NCI-H69 (cell line): Measurements from ENCODE around the gene NFKBIB.
"Not testable (repeated sequence)": the region's sequence is repeated elsewhere in the genome, so short reads cannot be mapped to it uniquely, and the experiment has no call there.

Experiments
- DNase-seq: peaks from one replicate; lab custom pipeline; 2025; lab: John Stamatoyannopoulos, UW

Gene NFKBIB

DNA sequence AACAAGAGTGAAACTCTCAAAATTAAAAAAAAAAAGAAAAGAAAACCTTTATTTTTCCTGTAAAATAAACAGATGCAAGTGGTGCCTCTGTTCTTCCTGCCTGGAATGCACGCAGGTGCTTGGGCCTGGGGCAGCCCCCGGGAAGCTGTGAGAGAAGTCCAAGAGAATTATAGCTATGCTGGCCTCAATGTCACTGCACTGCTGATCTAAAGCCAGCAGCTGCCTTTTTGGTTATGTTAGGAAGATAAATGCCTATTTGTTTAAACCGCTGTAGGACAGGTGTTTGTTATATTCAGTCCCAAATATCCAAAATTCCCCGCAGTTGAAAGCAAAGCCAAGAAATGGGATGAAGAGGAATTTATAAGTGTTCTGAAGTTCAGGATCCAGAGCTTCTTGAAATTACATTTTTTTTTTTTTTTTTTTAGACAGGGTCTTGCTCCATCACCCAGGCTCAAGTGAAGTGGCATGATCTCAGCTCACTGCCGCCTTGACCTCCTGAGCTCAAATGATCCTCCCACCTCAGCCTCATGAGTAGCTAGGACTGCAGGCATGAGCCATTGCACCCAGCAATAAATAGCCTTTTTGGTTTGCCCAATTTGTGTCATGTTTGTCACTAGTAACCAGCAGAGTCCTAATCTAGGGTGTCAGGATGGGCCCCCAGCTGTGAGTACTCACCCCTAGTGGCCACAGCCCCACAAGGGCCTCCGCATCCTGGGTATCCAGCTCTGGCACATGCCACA, 23.9 kb upstream of the NFKBIB start:
- DNase-seq = no peak

DNA sequence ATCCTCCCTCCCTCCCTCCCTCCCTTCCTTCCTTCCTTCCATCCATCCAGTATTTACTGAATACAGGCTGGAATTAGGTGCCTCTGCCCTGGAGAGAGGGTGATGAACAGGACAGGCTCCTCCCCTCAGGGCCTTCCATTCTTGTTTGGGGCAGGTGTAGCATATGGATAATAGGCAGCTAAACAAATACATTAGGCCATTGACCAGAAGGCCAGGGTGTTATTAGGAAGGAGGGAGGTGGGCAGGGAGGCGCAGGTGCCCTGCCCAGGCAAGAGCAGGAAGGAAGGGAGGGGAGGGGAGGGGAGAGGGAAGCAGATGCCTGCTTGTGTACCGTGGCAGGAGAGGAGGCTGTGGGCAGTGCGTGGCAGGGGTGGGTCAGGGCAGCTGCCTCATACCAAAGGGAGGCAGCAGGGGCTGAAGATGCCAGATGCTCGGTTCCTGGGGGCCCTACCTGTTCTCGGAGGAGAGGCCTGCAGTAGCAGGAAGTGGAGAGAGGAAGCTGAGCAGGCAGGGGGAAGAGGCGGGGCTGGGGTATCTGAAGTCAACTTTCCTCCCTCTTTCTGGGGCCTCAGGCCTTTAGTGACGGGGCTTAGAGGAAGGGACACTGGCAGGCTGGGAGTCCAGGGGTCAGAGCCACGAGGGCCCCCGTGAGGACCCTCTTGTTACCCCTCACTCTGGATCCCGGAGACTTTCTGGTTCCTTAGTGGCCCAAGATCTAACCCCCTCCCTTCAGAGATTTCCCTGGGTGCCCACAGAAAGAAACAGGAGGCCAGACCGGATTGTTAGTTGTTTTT, 21.8 kb upstream of the NFKBIB start, which contains the start of gene RINL:
RINL (minus strand) TSS at position 495 of the 794 bp plus-strand sequence. CDS start 1,533 bp downstream, outside the sequence.
- DNase-seq = peak; percentile 100

GRCh38 chr19:38878575-38879399, 21.0 kb upstream of the NFKBIB start:
- peak; percentile 35 for DNase-seq

GRCh38 chr19:38879400-38879751, 20.4 kb upstream of the NFKBIB start:
- no peak for DNase-seq

GRCh38 chr19:38880076-38880881, 19.5 kb upstream of the NFKBIB start:
- DNase-seq = no peak

GRCh38 chr19:38880882-38881609, 18.7 kb upstream of the NFKBIB start:
- no peak for DNase-seq

GRCh38 chr19:38883286-38883685, 16.5 kb upstream of the NFKBIB start:
- DNase-seq = no peak

GRCh38 chr19:38884691-38885090, 15.1 kb upstream of the NFKBIB start:
- DNase-seq = not testable (repeated sequence)

GRCh38 chr19:38888876-38889275, 10.9 kb upstream of the NFKBIB start:
- DNase-seq = no peak

GRCh38 chr19:38889803-38890202, 10.0 kb upstream of the NFKBIB start:
- DNase-seq = no peak

DNA sequence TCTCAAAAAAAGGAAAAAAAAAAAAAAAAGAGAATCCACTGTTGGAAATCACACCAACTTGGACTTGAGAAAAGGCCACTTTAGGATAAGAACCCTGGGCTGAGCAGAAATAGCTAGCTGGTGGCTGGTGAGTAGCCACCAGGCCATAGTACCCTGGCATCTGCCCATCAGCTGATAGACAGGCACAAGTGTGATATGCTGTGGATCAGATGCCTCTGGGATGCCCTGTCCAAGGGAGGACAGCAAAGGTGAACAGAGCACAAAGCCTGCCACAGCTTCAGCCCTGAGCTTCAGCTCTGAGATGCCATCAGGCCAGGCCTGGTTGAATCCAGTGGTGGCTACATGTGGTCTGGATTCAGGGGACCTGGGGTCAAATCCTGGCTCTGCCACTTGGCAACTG, 9.1 kb upstream of the NFKBIB start:
- DNase-seq = no peak

DNA sequence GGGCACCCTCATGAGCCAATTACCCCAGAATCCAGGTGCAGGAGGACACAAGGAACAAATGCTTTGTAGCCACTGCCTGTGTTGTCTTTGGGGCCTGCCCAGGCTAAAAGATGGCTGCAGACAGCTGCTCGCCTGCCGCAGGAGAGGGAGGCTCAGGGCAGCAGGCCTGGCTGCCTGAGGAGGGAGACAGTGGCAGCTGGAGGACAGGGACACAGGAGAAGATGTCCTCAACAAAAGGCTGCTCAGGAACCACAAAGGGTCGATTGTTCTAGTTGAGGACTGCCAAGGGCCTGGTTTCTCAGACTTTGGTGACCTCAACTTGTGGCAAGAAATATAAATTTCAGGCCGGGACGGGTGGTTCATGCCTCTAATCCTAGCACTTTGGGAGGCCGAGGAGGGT, 8.0 kb upstream of the NFKBIB start:
- no peak for DNase-seq

DNA sequence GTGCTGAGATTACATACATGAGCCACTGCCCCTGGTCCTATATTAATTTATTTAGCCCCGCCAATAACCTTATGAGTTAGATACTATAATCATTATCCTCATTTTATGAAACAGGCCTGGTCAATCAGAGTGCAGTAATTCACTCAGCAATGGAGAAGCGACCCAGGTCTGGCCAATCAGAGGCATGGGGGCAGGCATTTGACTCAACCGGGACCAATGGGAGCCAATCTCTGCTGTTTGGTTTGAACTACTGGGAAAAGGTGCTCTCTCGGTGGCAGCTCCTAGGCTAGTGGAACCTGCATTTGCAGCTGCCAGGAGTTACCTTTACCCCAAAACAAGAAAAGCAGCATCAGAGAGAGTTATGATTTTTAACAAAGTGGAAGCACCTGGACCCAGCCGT, 6.9 kb upstream of the NFKBIB start:
- no peak for DNase-seq

GRCh38 chr19:38893341-38893771, 6.4 kb upstream of the NFKBIB start:
- DNase-seq = no peak

- DNase-seq = no peak
Observed at GRCh38 chr19:38894968-38895367, 4.8 kb upstream of the NFKBIB start.

- DNase-seq = peak; percentile 50
Observed at GRCh38 chr19:38898788-38899446, 852 bp upstream of the NFKBIB start.

- DNase-seq = no peak
Observed at GRCh38 chr19:38900202-38900629, 447 bp downstream of the NFKBIB start.

DNA sequence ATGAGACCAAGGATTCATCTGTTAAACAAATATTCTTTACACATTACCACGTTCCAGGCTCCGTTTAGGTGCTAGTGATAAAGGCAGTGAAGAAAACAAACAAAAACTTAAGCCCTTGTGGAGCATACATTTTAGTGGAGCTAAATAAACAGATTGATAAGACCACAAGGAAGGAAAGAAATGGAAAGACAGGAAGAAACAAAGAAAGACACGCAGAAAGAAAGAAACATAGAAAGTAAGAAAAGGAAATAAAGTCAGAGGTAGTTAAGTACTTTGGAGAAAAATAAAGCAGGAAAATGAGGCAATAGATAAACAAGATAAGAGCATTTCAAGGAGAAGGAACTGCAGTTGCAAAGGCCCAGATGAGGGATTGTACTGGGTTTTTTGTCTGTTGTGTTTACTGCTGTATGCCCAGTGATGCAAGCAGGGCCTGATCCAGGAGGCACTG, 998 bp downstream of the NFKBIB start:
- no peak for DNase-seq

GRCh38 chr19:38901683-38902082, 1.9 kb downstream of the NFKBIB start:
- DNase-seq = no peak
